H9 (cell line): ENCODE data around the gene CIB4. TPM values are rescaled to one million over a fixed set of nuclear protein-coding genes. Genes with fewer than 3 reads are reported as not detected.

Experiments used
- DNase-seq: peaks from one replicate; pipeline ENCODE4 v3.0.0-alpha.2; 2017
- H2AFZ ChIP-seq: one replicate; pipeline ENCODE4 v1.6.1; 2013; ENCODE audit warnings: mild to moderate bottlenecking, low read length, control low read depth, moderate library complexity
- H2AK5ac ChIP-seq: 2 replicates; pipeline ENCODE4 v1.6.1; 2013; ENCODE audit warnings: low read length, control low read depth, mixed read lengths; ENCODE audit not compliant: insufficient read length
- H2BK120ac ChIP-seq: one replicate; pipeline ENCODE4 v1.6.1; 2013; ENCODE audit warnings: low read depth, mild to moderate bottlenecking, low read length, control low read depth, inconsistent platforms; ENCODE audit not compliant: poor library complexity, severe bottlenecking
- H2BK12ac ChIP-seq: 2 replicates; pipeline ENCODE4 v1.6.1; 2013; ENCODE audit warnings: low read length, control low read depth, mixed read lengths, low read depth; ENCODE audit not compliant: insufficient read length
- H2BK15ac ChIP-seq: 2 replicates; pipeline ENCODE4 v1.6.1; 2013; ENCODE audit warnings: low read depth, low read length, control low read depth
- H2BK20ac ChIP-seq: one replicate; pipeline ENCODE4 v1.6.1; 2013; ENCODE audit warnings: low read depth, mild to moderate bottlenecking, low read length, control low read depth, inconsistent platforms; ENCODE audit not compliant: poor library complexity, severe bottlenecking
- H2BK5ac ChIP-seq: 2 replicates; pipeline ENCODE4 v1.6.1; 2013; ENCODE audit warnings: low read length, control low read depth, mixed read lengths; ENCODE audit not compliant: insufficient read length
- H3K14ac ChIP-seq: 2 replicates; pipeline ENCODE4 v1.6.1; 2013; ENCODE audit warnings: low read length, control low read depth; ENCODE audit not compliant: insufficient read depth
- H3K18ac ChIP-seq: 2 replicates; pipeline ENCODE4 v1.6.1; 2013; ENCODE audit warnings: low read depth, mild to moderate bottlenecking, mixed read lengths, low read length, control low read depth; ENCODE audit not compliant: insufficient read length
- H3K23ac ChIP-seq: 2 replicates; pipeline ENCODE4 v1.6.1; 2013; ENCODE audit warnings: low read length, control low read depth, mixed read lengths, low read depth; ENCODE audit not compliant: insufficient read length
- H3K23me2 ChIP-seq: 2 replicates; pipeline ENCODE4 v1.6.1; 2013; ENCODE audit warnings: low read depth, mild to moderate bottlenecking, mixed read lengths, low read length, control low read depth; ENCODE audit not compliant: insufficient read length, poor library complexity, severe bottlenecking
- H3K27ac ChIP-seq: 2 replicates; pipeline ENCODE4 v1.5.1; 2013; ENCODE audit warnings: low read length, control low read depth, mixed read lengths, low read depth; ENCODE audit not compliant: insufficient read length
- H3K27me3 ChIP-seq: 2 replicates; pipeline ENCODE4 v1.6.1; 2013; ENCODE audit warnings: low read length, control low read depth, inconsistent platforms; ENCODE audit not compliant: insufficient read depth
- H3K4ac ChIP-seq: 2 replicates; pipeline ENCODE4 v1.6.1; 2013; ENCODE audit warnings: low read depth, mild to moderate bottlenecking, control low read depth, inconsistent platforms, low read length, moderate library complexity
- H3K4me1 ChIP-seq: 2 replicates; pipeline ENCODE4 v1.6.1; 2013; ENCODE audit warnings: low read length, control low read depth, inconsistent platforms; ENCODE audit not compliant: insufficient read depth
- H3K4me2 ChIP-seq: 2 replicates; pipeline ENCODE4 v1.6.1; 2013; ENCODE audit warnings: low read length, control low read depth, mixed read lengths; ENCODE audit not compliant: insufficient read length, insufficient read depth
- H3K56ac ChIP-seq: 2 replicates; pipeline ENCODE4 v1.6.1; 2013; ENCODE audit warnings: low read depth, mild to moderate bottlenecking, mixed read lengths, low read length, control low read depth; ENCODE audit not compliant: insufficient read length
- H3K79me1 ChIP-seq: 2 replicates; pipeline ENCODE4 v1.6.1; 2013; ENCODE audit warnings: low read depth, mild to moderate bottlenecking, moderate library complexity, low read length, control low read depth, inconsistent platforms; ENCODE audit not compliant: insufficient read depth, poor library complexity, severe bottlenecking
- H3K79me2 ChIP-seq: 2 replicates; pipeline ENCODE4 v1.6.1; 2013; ENCODE audit warnings: low read length, control low read depth, inconsistent platforms; ENCODE audit not compliant: insufficient read depth
- H3K9ac ChIP-seq: 2 replicates; pipeline ENCODE4 v1.6.1; 2013; ENCODE audit warnings: low read length, control low read depth, mixed read lengths; ENCODE audit not compliant: insufficient read length; ENCODE audit errors: extremely low read depth
- H3K9me3 ChIP-seq: one replicate; pipeline ENCODE4 v1.6.1; 2013; ENCODE audit warnings: low read depth, low read length, inconsistent platforms; ENCODE audit not compliant: control insufficient read depth
- H3T11ph ChIP-seq: one replicate; pipeline ENCODE4 v1.6.1; 2013; ENCODE audit warnings: mild to moderate bottlenecking, low read length, control low read depth, inconsistent platforms
- H4K20me1 ChIP-seq: one replicate; pipeline ENCODE4 v1.6.1; 2013; ENCODE audit not compliant: control insufficient read depth, insufficient read length, insufficient read depth
- H4K5ac ChIP-seq: 2 replicates; pipeline ENCODE4 v1.6.1; 2013; ENCODE audit warnings: low read depth, mild to moderate bottlenecking, mixed read lengths, low read length, control low read depth; ENCODE audit not compliant: insufficient read length
- H4K8ac ChIP-seq: replicated peaks from 2 replicates; pipeline ENCODE4 v1.6.1; 2013; ENCODE audit warnings: low read length, control low read depth, mixed read lengths, low read depth; ENCODE audit not compliant: insufficient read length
- H4K91ac ChIP-seq: 2 replicates; pipeline ENCODE4 v1.6.1; 2013; ENCODE audit warnings: low read depth, mild to moderate bottlenecking, moderate library complexity, mixed read lengths, low read length, control low read depth; ENCODE audit not compliant: insufficient read length
- H3K27ac Mint-ChIP-seq, 3 experiments: 2 replicates in 2 of 3; 3 replicates in 1 of 3; pipeline ENCODE4 v1.8.0; 2020 to 2021; ENCODE audit warnings: mixed read lengths in 3 of 3, mild to moderate bottlenecking in 1 of 3, moderate library complexity in 1 of 3
- H3K27me3 Mint-ChIP-seq: 2 replicates; pipeline ENCODE4 v1.8.0; 2021; ENCODE audit warnings: low read depth, mild to moderate bottlenecking, moderate library complexity, mixed read lengths
- H3K36me3 Mint-ChIP-seq, 3 experiments: 2 replicates in 2 of 3; 3 replicates in 1 of 3; pipeline ENCODE4 v1.8.0; 2020 to 2021; ENCODE audit warnings: low read depth in 3 of 3, mixed read lengths in 3 of 3; ENCODE audit not compliant: insufficient read depth in 1 of 3
- H3K4me1 Mint-ChIP-seq, 2 experiments: 2 replicates each; pipeline ENCODE4 v1.8.0; 2020; ENCODE audit warnings: mixed read lengths in 2 of 2
- H3K4me3 Mint-ChIP-seq, 2 experiments: 2 replicates in 1 of 2; 3 replicates in 1 of 2; pipeline ENCODE4 v1.8.0; 2020 to 2021; ENCODE audit warnings: mild to moderate bottlenecking in 2 of 2, mixed read lengths in 2 of 2, moderate library complexity in 1 of 2
- H3K9me3 Mint-ChIP-seq, 2 experiments: 2 replicates in 1 of 2; 3 replicates in 1 of 2; pipeline ENCODE4 v1.8.0; 2020; ENCODE audit warnings: mild to moderate bottlenecking in 2 of 2, mixed read lengths in 2 of 2, moderate library complexity in 1 of 2
- CTCF ChIP-seq: fragments of 200-600 bp; sonication (generic); conservative IDR thresholded peaks from 3 replicates; pipeline ENCODE4 v1.8.0; 2021; ENCODE audit warnings: antibody characterized with exemption, mild to moderate bottlenecking
- WGBS: extraction: QIAGEN DNeasy Blood & Tissue Kit; methylation state at CpG from one replicate; pipeline ENCODE4 v1.1.7; 2013; ENCODE audit warnings: missing lambda C conversion rate, low lambda C conversion rate, mixed read lengths; ENCODE audit not compliant: insufficient read length; ENCODE audit errors: extremely low coverage; 5-methylcytosine and 5-hydroxymethylcytosine counted together
- total RNA-seq: library from RNA; stranded (reverse); gene quantifications from 2 replicates; pipeline ENCODE4 v1.2.1, GENCODE V29; 2021

CIB4 gene
- total RNA-seq, 1 experiment from 2014 or later, result not detected

DNA sequence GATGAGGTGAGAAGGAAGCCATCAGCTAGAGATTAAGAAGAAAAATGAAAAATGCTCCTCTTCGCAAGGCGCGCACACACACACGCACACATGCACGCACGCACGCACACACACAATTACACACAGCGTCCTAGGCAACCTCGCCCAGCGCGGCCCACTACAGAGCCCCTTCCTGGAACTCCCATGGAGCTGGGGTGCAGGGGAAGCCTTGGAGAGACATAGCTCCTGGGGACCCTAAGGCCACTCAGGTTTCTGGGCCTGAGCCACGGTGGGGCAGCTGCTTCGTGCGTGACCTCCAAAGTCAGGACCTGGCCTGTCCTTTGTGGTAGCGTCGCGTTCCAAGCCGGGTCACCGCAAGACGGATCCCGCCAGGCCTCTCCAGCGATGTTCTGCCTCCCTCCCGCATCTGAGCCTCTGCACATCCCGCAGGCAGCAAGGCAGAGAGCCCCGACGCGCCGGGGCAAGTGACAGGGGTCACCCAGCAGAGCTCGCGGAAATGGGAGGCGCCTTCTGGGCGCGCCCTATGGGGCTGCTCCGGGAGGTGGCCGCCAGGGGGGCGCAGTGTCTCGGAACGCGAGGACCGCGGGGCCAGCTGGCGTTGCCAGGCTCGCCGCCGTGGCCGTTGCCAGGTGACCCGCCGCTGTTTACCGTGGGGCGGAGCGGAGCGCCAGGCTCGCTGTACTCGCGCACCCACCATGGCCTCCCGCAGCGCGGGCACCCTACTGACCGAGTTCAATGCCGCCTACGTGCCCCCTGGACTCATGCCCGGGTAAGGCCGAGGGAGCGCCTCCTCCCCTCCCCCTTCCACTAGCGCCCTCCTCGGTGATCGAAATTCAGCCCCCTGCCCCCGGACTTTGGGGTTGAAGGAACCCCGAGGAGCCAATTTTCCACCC, 79.0 kb downstream of the CIB4 start:
- H2AFZ ChIP-seq, result no peak overlapping the region
- H3T11ph ChIP-seq, result no peak overlapping the region
- no peak overlapping the region for H3K4me2 ChIP-seq
- H3K56ac ChIP-seq, result no peak overlapping the region
- H3K27me3 ChIP-seq, result no peaks in the 10 kb centered on the region
- no peak overlapping the region for H2AK5ac ChIP-seq
- no peaks in the 10 kb centered on the region for H3K79me1 ChIP-seq
- Mint-ChIP-seq H3K4me3 (no peak overlapping the region), H3K36me3 (no peaks in the 10 kb centered on the region), H3K9me3 (no peaks in the 10 kb centered on the region; a peak in 1 of 5 replicates), H3K4me1 (peaks cover 18 to 39% of the 10 kb centered on the region in 2 experiments), H3K27me3 (peaks cover 46% of the 10 kb centered on the region), H3K27ac (no peak overlapping the region; a peak in 1 of 7 replicates)
- H3K23me2 ChIP-seq, result no peaks in the 10 kb centered on the region
- no peaks in the 10 kb centered on the region for H4K20me1 ChIP-seq
- H3K4me1 ChIP-seq, result no peaks in the 10 kb centered on the region
- no peaks in the 10 kb centered on the region for H3K79me2 ChIP-seq
- no peak overlapping the region for H2BK20ac ChIP-seq
- no peak overlapping the region for H2BK15ac ChIP-seq
- H4K91ac ChIP-seq, result no peak overlapping the region
- H4K8ac ChIP-seq, result no peak overlapping the region
- no peak overlapping the region for H3K14ac ChIP-seq
- no peak overlapping the region for H3K18ac ChIP-seq
- H3K9me3 ChIP-seq, result no peaks in the 10 kb centered on the region
- no CpG with 5 or more reads among the region's 69 CpGs for WGBS
- no peak overlapping the region for H3K27ac ChIP-seq
- TF ChIP-seq CTCF, result no peak
- no peak overlapping the region for H2BK120ac ChIP-seq
- H2BK12ac ChIP-seq, result no peak overlapping the region
- H2BK5ac ChIP-seq, result no peak overlapping the region
- no peak overlapping the region for H4K5ac ChIP-seq
- peak; percentile 52 for DNase-seq
- H3K9ac ChIP-seq, result no peak overlapping the region
- H3K23ac ChIP-seq, result no peak overlapping the region
- no peak overlapping the region for H3K4ac ChIP-seq
